ENCODE results near the gene TSSC4. TPM values are rescaled to one million over a fixed set of nuclear protein-coding genes. Genes with fewer than 3 reads are reported as not detected.

The TSSC4 gene
- total RNA-seq, 1 donor from 2014 or later: 80.8 TPM

DNA sequence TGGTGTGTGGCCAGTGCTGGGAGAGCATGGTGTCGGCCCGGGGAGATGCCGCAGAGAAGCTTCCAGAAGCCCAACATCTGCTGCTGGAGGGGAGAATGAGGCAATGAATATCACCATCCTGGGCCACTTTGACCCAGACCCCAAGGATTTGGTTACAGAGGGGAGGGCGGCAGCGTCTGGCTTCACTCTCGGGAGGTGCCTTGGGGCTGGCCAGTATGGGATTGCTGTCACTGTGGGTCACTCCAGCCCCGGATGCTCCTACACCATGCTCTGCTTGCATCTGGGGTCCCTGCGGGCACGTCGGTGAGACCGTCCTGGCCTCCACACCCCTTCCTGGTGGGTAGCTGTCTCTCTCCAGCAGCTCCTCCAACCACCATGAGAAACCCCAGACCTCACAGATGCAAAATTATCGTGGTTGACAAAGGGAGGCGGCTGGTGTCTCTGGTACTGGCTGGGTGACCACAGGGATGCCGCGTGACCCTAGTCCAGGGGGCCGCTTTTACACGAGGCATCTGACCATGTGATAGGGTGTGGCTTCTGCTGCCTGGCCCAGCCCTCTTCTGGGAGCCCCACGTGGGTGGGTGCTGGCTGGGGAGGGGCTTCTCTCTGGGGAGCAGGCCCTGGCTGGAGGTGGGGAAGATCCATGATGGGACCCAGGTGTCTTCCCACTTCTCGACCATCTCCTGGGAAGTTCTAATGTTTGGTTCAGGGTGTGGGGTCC lies 49.9 kb downstream of the TSSC4 start:
- Histone ChIP-seq H3K4me3 (ENCODE audit: low read depth, low read length) (no peak overlapping the region), H3K27me3 (ENCODE audit: control insufficient read depth, insufficient read depth, low read length) (no peaks in the 10 kb centered on the region), H3K36me3 (ENCODE audit: control insufficient read depth, insufficient read depth, low read length) (no peaks in the 10 kb centered on the region)
- DNase-seq (ENCODE audit: low read depth): no peak
- no peak for FAIRE-seq
- TF ChIP-seq, protein P1, sequence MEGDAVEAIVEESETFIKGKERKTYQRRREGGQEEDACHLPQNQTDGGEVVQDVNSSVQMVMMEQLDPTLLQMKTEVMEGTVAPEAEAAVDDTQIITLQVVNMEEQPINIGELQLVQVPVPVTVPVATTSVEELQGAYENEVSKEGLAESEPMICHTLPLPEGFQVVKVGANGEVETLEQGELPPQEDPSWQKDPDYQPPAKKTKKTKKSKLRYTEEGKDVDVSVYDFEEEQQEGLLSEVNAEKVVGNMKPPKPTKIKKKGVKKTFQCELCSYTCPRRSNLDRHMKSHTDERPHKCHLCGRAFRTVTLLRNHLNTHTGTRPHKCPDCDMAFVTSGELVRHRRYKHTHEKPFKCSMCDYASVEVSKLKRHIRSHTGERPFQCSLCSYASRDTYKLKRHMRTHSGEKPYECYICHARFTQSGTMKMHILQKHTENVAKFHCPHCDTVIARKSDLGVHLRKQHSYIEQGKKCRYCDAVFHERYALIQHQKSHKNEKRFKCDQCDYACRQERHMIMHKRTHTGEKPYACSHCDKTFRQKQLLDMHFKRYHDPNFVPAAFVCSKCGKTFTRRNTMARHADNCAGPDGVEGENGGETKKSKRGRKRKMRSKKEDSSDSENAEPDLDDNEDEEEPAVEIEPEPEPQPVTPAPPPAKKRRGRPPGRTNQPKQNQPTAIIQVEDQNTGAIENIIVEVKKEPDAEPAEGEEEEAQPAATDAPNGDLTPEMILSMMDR (IDR thresholded peaks at IDR 0.05; ENCODE audit: insufficient read depth, low read length, severe bottlenecking): no peak

DNA sequence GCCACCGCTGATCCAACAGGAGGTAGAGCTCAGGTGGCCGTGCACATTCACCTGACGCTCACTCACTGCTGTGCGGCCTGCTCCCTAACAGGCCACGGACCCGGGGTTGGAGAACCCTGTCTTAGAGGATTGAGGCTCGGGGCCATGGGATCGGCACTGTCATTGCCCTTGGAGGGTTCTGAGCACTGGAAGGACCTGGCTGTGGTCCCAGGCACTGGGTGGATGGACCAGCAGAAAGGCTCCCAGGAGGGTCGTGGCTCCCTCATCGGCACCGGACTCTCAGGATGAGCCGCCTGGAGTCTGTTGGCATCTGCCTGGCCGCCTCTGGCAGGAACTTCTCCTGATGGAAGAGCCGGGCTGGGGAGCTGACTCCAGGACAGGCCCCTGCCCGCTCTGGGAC lies 50.8 kb downstream of the TSSC4 start:
- FAIRE-seq (no peak), DNase-seq (ENCODE audit: low read depth) (no peak)
- no peaks in the 10 kb centered on the region for H3K27me3 ChIP-seq (ENCODE audit: control insufficient read depth, insufficient read depth, low read length)
- no peak overlapping the region for H3K4me3 ChIP-seq (ENCODE audit: low read depth, low read length)
- no peaks in the 10 kb centered on the region for H3K36me3 ChIP-seq (ENCODE audit: control insufficient read depth, insufficient read depth, low read length)
- TF ChIP-seq, protein P1 (IDR thresholded peaks at IDR 0.05; ENCODE audit: insufficient read depth, low read length, severe bottlenecking): no peak

DNA sequence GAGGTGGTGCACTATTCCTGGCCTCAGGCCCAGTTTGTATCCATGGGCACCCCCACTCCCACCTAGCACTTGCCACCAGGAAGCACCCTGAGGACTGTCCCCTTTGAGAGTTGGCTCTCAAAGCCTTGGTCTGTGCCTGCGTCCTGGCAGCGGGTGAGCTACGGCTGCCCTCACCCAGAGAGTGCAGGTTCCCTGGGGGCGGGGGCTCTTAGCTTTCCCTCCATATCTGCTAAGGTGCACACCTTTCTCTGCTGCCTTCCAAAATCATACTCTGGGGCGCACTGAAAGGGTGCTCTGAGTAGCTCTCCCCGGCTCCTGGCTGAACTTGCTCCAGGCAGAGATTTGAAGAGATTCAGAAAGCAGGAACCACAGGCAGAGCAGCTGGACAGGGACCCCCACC lies 51.4 kb downstream of the TSSC4 start:
- TF ChIP-seq, protein P1 (IDR thresholded peaks at IDR 0.05; ENCODE audit: insufficient read depth, low read length, severe bottlenecking): no peak
- no peak for DNase-seq (ENCODE audit: low read depth)
- Histone ChIP-seq H3K4me3 (ENCODE audit: low read depth, low read length) (no peak overlapping the region), H3K27me3 (ENCODE audit: control insufficient read depth, insufficient read depth, low read length) (no peaks in the 10 kb centered on the region), H3K36me3 (ENCODE audit: control insufficient read depth, insufficient read depth, low read length) (no peaks in the 10 kb centered on the region)
- no peak for FAIRE-seq

DNA sequence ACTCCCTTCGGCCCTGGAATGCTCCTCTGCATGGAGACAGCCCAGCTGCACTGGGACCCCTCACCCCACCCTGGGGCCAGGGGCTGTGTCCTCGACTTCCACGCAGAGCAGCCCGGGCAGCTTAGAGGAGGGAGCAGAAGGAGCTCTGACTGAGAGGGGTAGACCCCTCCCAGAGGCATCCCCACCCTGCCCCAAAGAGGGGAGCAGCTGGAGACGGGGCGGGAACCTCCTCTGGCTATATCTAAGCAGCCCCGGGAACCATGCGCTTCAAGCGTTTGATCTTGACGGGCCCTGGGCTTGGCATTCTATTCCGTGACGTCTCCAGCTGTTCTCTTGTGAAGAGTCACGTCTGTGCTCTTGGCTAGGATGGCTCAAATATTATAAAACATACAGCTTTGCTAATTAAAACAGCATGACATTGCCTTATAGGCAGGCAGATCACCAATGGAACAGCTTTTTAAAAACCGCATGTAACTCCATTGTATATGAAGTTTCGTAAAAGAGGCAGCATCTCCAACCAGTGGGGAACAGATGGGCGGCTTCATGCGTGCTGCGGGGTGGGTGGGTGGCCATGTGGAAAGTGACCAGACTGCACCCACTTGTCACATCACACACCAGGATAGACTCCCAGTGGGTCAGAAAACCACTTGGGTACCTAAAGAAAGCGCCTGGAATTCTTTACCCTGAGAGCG lies 51.9 kb downstream of the TSSC4 start:
- TF ChIP-seq, protein P1 (IDR thresholded peaks at IDR 0.05; ENCODE audit: insufficient read depth, low read length, severe bottlenecking): no peak
- DNase-seq (ENCODE audit: low read depth): no peak
- Histone ChIP-seq H3K36me3 (ENCODE audit: control insufficient read depth, insufficient read depth, low read length) (no peaks in the 10 kb centered on the region), H3K4me3 (ENCODE audit: low read depth, low read length) (no peak overlapping the region), H3K27me3 (ENCODE audit: control insufficient read depth, insufficient read depth, low read length) (no peaks in the 10 kb centered on the region)
- FAIRE-seq: no peak

DNA sequence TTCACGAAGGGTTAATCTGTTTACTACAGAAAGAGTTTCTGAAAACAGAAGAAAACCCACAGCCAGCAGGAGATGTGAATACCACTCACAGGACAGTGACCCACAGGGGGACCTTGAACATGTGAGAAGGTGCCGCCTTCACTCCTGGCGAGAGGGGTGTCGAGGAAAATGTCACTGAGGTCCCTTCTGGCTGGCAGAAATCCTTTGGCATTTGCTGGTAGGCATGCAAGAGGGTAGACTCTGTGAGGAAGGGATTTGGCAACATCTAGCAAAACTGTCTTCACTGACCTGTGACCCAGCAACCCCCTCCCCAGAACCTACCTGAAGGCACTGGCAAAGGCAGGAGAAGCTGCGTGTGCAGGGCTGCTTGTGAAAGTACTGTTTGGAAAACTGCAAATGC lies 52.9 kb downstream of the TSSC4 start:
- H3K27me3 ChIP-seq (ENCODE audit: control insufficient read depth, insufficient read depth, low read length): no peaks in the 10 kb centered on the region
- no peaks in the 10 kb centered on the region for H3K36me3 ChIP-seq (ENCODE audit: control insufficient read depth, insufficient read depth, low read length)
- DNase-seq (ENCODE audit: low read depth) (no peak), FAIRE-seq (no peak)
- TF ChIP-seq, protein P1 (IDR thresholded peaks at IDR 0.05; ENCODE audit: insufficient read depth, low read length, severe bottlenecking): no peak
- H3K4me3 ChIP-seq (ENCODE audit: low read depth, low read length): no peak overlapping the region

Other genes starting within 250 kb of the TSSC4 start
- not detected in 2 replicates for gene INS, start 239.5 kb upstream of the TSSC4 start, total RNA-seq
- under 0.01 and 0.13 TPM in 2 replicates for gene TH, start 228.9 kb upstream of the TSSC4 start, total RNA-seq
- 0.79 and 2.4 TPM in 2 replicates for gene ASCL2, start 130.2 kb upstream of the TSSC4 start, total RNA-seq
- not detected in 2 replicates for gene C11orf21, start 98.8 kb upstream of the TSSC4 start, total RNA-seq
- gene TSPAN32, start 98.7 kb upstream of the TSSC4 start, total RNA-seq: not detected in 2 replicates
- gene CD81, start 23.4 kb upstream of the TSSC4 start, total RNA-seq: 133 and 219 TPM in 2 replicates
- gene TRPM5, start 43.8 kb downstream of the TSSC4 start, total RNA-seq: not detected in 2 replicates
- 1.0 and 1.6 TPM in 2 replicates for gene KCNQ1, start 44.3 kb downstream of the TSSC4 start, total RNA-seq

Measured in bronchial epithelial cell (primary cell).